Common myeloid progenitor, CD34-positive (primary cell): ENCODE measurements around the gene SELENOF.

Source experiments
- CTCF ChIA-PET: fragments of 350-600 bp; sonication (Branson Sonifier 250); formaldehyde crosslinking; loops from one replicate; lab custom pipeline; 2021; ENCODE audit warnings: antibody characterized with exemption; lab: Charles Lee
- POLR2A ChIA-PET: fragments of 350-600 bp; sonication (Branson Sonifier 250); formaldehyde crosslinking; loops from one replicate; lab custom pipeline; 2021; ENCODE audit warnings: antibody characterized with exemption; lab: Charles Lee
- DNase-seq, 3 donors: peaks; one replicate each; pipeline versions ENCODE4 v3.0.0 to v3.0.0-alpha.2; 2013
- H3K27ac ChIP-seq, 2 experiments: 1 replicate in 1 of 2; 2 replicates in 1 of 2; pipeline ENCODE4 v1.7.0; 2013; ENCODE audit warnings: inconsistent platforms in 2 of 2, low read length in 2 of 2, mild to moderate bottlenecking in 2 of 2, low read depth in 1 of 2, moderate library complexity in 1 of 2; ENCODE audit not compliant: severe bottlenecking in 2 of 2, insufficient read depth in 1 of 2, poor library complexity in 1 of 2
- H3K27me3 ChIP-seq, 5 experiments: replicated peaks in 2 of 5; 1 replicate in 3 of 5; 2 replicates in 2 of 5; pipeline versions ENCODE4 v1.6.1 to v1.7.0; 2013; ENCODE audit warnings: low read length in 4 of 5, mild to moderate bottlenecking in 2 of 5, moderate library complexity in 2 of 5, inconsistent platforms in 1 of 5; ENCODE audit not compliant: insufficient read depth in 5 of 5, control insufficient read depth in 4 of 5
- H3K36me3 ChIP-seq, 4 experiments: 1 replicate in 2 of 4; 2 replicates in 2 of 4; pipeline versions ENCODE4 v1.6.1 to v1.7.0; 2013; ENCODE audit warnings: low read length in 3 of 4, control low read depth in 1 of 4, mild to moderate bottlenecking in 1 of 4; ENCODE audit not compliant: control insufficient read depth in 4 of 4, insufficient read depth in 4 of 4
- H3K4me1 ChIP-seq, 4 experiments: 1 replicate in 3 of 4; 2 replicates in 1 of 4; pipeline versions ENCODE4 v1.6.1 to v1.7.1; 2013; ENCODE audit warnings: low read length in 3 of 4, mild to moderate bottlenecking in 3 of 4, control low read depth in 1 of 4, inconsistent platforms in 1 of 4, moderate library complexity in 1 of 4; ENCODE audit not compliant: control insufficient read depth in 4 of 4, insufficient read depth in 4 of 4; ENCODE audit errors: control extremely low read depth in 1 of 4
- H3K4me3 ChIP-seq, 7 experiments: 1 replicate in 4 of 7; 2 replicates in 3 of 7; pipeline versions ENCODE4 v1.5.1 to v1.7.0; 2013; ENCODE audit warnings: mild to moderate bottlenecking in 7 of 7, low read length in 6 of 7, moderate library complexity in 6 of 7, inconsistent platforms in 2 of 7, low read depth in 2 of 7, control low read depth in 1 of 7; ENCODE audit not compliant: insufficient read depth in 4 of 7, control insufficient read depth in 1 of 7; ENCODE audit errors: extremely low read depth in 1 of 7
- H3K9me3 ChIP-seq, 5 experiments: 1 replicate in 4 of 5; 2 replicates in 1 of 5; pipeline versions ENCODE4 v1.6.1 to v1.7.1; 2013; ENCODE audit warnings: low read length in 4 of 5, mild to moderate bottlenecking in 2 of 5, inconsistent platforms in 1 of 5, low read depth in 1 of 5, moderate library complexity in 1 of 5; ENCODE audit not compliant: control insufficient read depth in 4 of 5, insufficient read depth in 2 of 5; ENCODE audit errors: control extremely low read depth in 1 of 5
- WGBS: methylation state at CpG from one replicate; pipeline ENCODE4 v1.1.5; 2013; ENCODE audit not compliant: insufficient coverage; 5-methylcytosine and 5-hydroxymethylcytosine counted together

Gene SELENOF

GRCh38 chr1:86950712-86951419 is 36.9 kb upstream of the SELENOF start:
- H3K27ac ChIP-seq = no peak overlapping the region
- CTCF ChIA-PET = no interaction called here
- no peak for DNase-seq

GRCh38 chr1:86948212-86948611 is 34.3 kb upstream of the SELENOF start:
- no peak overlapping the region for H3K27ac ChIP-seq
- CTCF ChIA-PET = interaction anchor here (1.5 kb wide), 1 partner anchor 10 kb away, joined by 3 read pairs; no protein-coding TSS in a partner anchor
- no peaks in the 10 kb centered on the region for H3K27me3 ChIP-seq
- no peak overlapping the region for H3K4me3 ChIP-seq
- no peaks in the 10 kb centered on the region for H3K9me3 ChIP-seq
- no peaks in the 10 kb centered on the region for H3K4me1 ChIP-seq
- DNase-seq = no peak
- POLR2A ChIA-PET = no interaction called here
- no peaks in the 10 kb centered on the region for H3K36me3 ChIP-seq
- 97% methylated on average over 4 of the region's 5 CpGs for WGBS

More at GRCh38 chr1:86950712-86951419, 36.9 kb upstream of the SELENOF start:
- WGBS = 100% methylated on average over 2 of the region's 5 CpGs
- Histone ChIP-seq H3K4me3 (no peak overlapping the region), H3K4me1 (no peaks in the 10 kb centered on the region), H3K36me3 (no peaks in the 10 kb centered on the region), H3K27me3 (no peaks in the 10 kb centered on the region), H3K9me3 (no peaks in the 10 kb centered on the region)
- POLR2A ChIA-PET = no interaction called here

DNA sequence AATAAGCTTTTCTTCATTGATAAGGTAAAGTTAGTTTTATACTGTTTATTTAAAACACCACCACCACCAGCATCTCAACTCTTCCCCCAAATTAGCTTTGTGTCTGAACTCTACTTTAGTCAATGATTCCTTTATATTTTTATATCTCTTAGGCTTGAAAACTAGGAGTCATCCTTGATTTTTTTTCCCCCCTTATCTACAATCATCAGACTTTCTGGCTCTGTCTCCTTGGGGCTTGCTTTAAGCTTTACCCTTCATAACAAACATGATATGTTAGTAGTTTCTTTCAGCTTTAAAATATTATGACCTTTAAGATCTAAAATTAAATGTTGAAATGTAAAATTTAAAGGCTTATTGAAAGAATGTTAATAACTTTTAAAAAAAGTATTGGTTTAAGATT is 28.8 kb upstream of the SELENOF start:
- no peak overlapping the region for H3K27ac ChIP-seq
- no peaks in the 10 kb centered on the region for H3K9me3 ChIP-seq
- H3K4me3 ChIP-seq = no peak overlapping the region
- H3K36me3 ChIP-seq = no peaks in the 10 kb centered on the region
- DNase-seq = no peak
- POLR2A ChIA-PET = no interaction called here
- CTCF ChIA-PET = interaction anchor here (0.7 to 0.8 kb wide), 2 partner anchors 16 to 109 kb away, joined by 3 read pairs; no protein-coding TSS in a partner anchor
- no peaks in the 10 kb centered on the region for H3K27me3 ChIP-seq
- no peaks in the 10 kb centered on the region for H3K4me1 ChIP-seq

- POLR2A ChIA-PET = no interaction called here
- H3K9me3 ChIP-seq = no peaks in the 10 kb centered on the region
- no peaks in the 10 kb centered on the region for H3K36me3 ChIP-seq
- no peak for DNase-seq
- H3K4me1 ChIP-seq = no peaks in the 10 kb centered on the region
- WGBS = no CpG with 5 or more reads among the region's 1 CpG
- H3K27me3 ChIP-seq = no peaks in the 10 kb centered on the region
- H3K4me3 ChIP-seq = no peak overlapping the region
- CTCF ChIA-PET = interaction anchor here (0.7 to 0.8 kb wide), 2 partner anchors 17 to 108 kb away, joined by 3 read pairs; no protein-coding TSS in a partner anchor
- no peak overlapping the region for H3K27ac ChIP-seq
Observed at GRCh38 chr1:86942042-86942441, 28.1 kb upstream of the SELENOF start.

DNA sequence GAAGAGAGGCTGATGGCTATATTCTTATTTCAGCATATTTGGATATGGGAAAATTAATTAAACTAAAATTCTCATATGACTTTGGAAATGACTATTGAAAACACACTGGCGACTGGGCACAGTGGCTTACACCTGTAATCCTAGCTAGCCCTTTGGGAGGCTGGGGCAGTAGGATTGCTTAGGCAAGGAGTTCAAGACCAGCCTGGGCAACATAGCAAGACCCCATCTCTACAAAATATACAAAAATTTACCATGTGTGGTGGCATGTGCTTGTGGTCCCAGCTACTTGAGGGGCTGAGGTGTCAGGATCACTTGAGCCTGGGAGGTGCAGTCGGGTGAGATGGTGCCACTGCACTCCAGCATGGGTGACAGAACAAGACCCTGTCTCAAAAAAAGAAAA is 26.7 kb upstream of the SELENOF start:
- H3K36me3 ChIP-seq = no peaks in the 10 kb centered on the region
- no peak overlapping the region for H3K27ac ChIP-seq
- CTCF ChIA-PET = no interaction called here
- no peaks in the 10 kb centered on the region for H3K9me3 ChIP-seq
- no peak for DNase-seq
- H3K4me3 ChIP-seq = no peak overlapping the region
- POLR2A ChIA-PET = no interaction called here
- H3K27me3 ChIP-seq = no peaks in the 10 kb centered on the region
- H3K4me1 ChIP-seq = no peaks in the 10 kb centered on the region
- 100% methylated on average over 1 of the region's 2 CpGs for WGBS

DNA sequence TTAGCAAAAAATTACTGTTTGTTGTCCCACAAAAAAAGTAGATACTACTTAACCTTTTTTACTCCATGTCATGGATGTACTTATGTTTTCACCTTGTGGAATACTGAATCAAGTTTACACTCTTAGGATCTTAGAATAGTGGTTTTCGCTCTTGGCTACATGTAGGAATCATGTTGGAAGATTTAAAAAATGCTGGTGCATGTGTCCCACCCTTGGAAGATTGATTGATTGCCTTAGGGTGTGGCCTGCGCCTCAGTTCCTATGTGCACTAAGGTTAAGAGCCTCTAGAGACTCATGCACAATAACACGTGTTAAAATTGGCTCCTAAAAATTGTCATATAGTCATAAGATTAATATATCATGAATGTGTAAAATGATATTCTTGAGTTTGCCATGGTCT is 25.5 kb upstream of the SELENOF start:
- Histone ChIP-seq H3K4me3 (no peak overlapping the region), H3K36me3 (no peaks in the 10 kb centered on the region), H3K4me1 (no peaks in the 10 kb centered on the region), H3K27ac (no peak overlapping the region), H3K9me3 (no peaks in the 10 kb centered on the region), H3K27me3 (no peaks in the 10 kb centered on the region)
- 100% methylated on average over 1 of the region's 3 CpGs for WGBS
- POLR2A ChIA-PET = no interaction called here
- DNase-seq = no peak
- CTCF ChIA-PET = no interaction called here

DNA sequence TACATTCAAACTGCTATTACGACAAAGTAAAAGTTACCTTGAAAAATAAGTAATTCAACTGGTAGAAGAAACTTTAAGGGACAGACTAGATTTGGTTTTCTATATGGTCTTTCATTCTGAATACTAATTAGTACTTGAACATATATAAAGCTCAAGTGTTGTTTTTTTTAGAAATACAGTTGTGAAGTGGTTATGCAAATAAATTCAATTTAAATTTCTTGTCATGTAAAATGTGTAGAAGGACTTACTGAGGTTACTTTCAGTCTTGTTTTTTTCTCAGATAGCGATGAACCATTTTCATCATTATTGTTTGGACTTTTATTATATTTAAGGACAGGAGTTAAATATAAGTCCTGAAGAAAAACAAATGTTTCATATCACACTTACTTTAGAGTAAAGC is 24.9 kb upstream of the SELENOF start:
- H3K27me3 ChIP-seq = no peaks in the 10 kb centered on the region
- ChIA-PET CTCF (no interaction called here), POLR2A (no interaction called here)
- H3K4me1 ChIP-seq = no peaks in the 10 kb centered on the region
- no CpG with 5 or more reads among the region's 2 CpGs for WGBS
- DNase-seq = no peak
- H3K4me3 ChIP-seq = no peak overlapping the region
- H3K36me3 ChIP-seq = no peaks in the 10 kb centered on the region
- H3K27ac ChIP-seq = no peak overlapping the region
- H3K9me3 ChIP-seq = no peaks in the 10 kb centered on the region
